GM12878 (cell line): ENCODE measurements around the gene PRSS27. TPM values are rescaled to one million over a fixed set of nuclear protein-coding genes. Genes with fewer than 3 reads are reported as not detected.

Source experiments
- CBX5 ChIP-seq: sonication (generic); IDR thresholded peaks from 2 replicates; pipeline ENCODE4 v1.6.1; 2016; ENCODE audit warnings: low read depth, moderate library complexity, mild to moderate bottlenecking, inconsistent platforms
- IKZF2 ChIP-seq, 2 experiments: fragments of 450-650 bp; IDR thresholded peaks; 2 replicates each; pipeline ENCODE4 v1.6.1; 2017; ENCODE audit warnings: mild to moderate bottlenecking in 2 of 2, moderate library complexity in 2 of 2
- JUNB ChIP-seq: IDR thresholded peaks from 2 replicates; pipeline ENCODE4 v1.6.1; 2016; ENCODE audit warnings: antibody characterized with exemption, mild to moderate bottlenecking
- KAT2A ChIP-seq: conservative IDR thresholded peaks from 2 replicates; pipeline ENCODE4 v1.6.1; 2011; ENCODE audit warnings: low read depth, low read length; ENCODE audit not compliant: control insufficient read depth
- KDM1A ChIP-seq: fragments of 200-600 bp; sonication (generic); IDR thresholded peaks from 2 replicates; pipeline ENCODE4 v1.6.1; 2016; ENCODE audit warnings: borderline replicate concordance
- NFYB ChIP-seq: IDR thresholded peaks from 2 replicates; pipeline ENCODE4 v1.6.1; 2011; ENCODE audit warnings: low read depth, mild to moderate bottlenecking, low read length, improper control_type of control experiment, moderate library complexity; ENCODE audit not compliant: insufficient read depth
- NR2C1 ChIP-seq: fragments of 450-650 bp; IDR thresholded peaks from 2 replicates; pipeline ENCODE4 v1.6.1; 2017; ENCODE audit warnings: antibody characterized with exemption, mild to moderate bottlenecking, moderate library complexity
- NR2C2 ChIP-seq: IDR thresholded peaks from 2 replicates; pipeline ENCODE4 v1.6.1; 2011; ENCODE audit warnings: borderline replicate concordance, low read depth; ENCODE audit not compliant: control insufficient read depth, insufficient read length
- PML ChIP-seq: IDR thresholded peaks from 2 replicates; pipeline ENCODE4 v1.6.1; 2012; ENCODE audit warnings: low read length, inconsistent platforms
- RAD51 ChIP-seq: fragments of 450-650 bp; IDR thresholded peaks from 2 replicates; pipeline ENCODE4 v1.6.1; 2016; ENCODE audit warnings: moderate library complexity, mild to moderate bottlenecking, inconsistent platforms
- RB1 ChIP-seq: fragments of 450-650 bp; formaldehyde crosslinking; IDR thresholded peaks from 2 replicates; pipeline ENCODE4 v1.6.1; 2017; ENCODE audit warnings: mild to moderate bottlenecking, borderline replicate concordance
- RCOR1 ChIP-seq: conservative IDR thresholded peaks from 2 replicates; pipeline ENCODE4 v1.6.1; 2012; ENCODE audit warnings: low read depth, low read length, improper control_type of control experiment
- RUNX3 ChIP-seq: IDR thresholded peaks from 2 replicates; pipeline ENCODE4 v1.6.1; 2012; ENCODE audit warnings: low read length, inconsistent platforms
- SIN3A ChIP-seq: IDR thresholded peaks from 2 replicates; pipeline ENCODE4 v1.6.1; 2012; ENCODE audit warnings: low read depth, low read length, improper control_type of control experiment
- SIX5 ChIP-seq: IDR thresholded peaks from 2 replicates; pipeline ENCODE4 v1.6.1; 2011; ENCODE audit warnings: mild to moderate bottlenecking, low read depth, low read length, moderate library complexity; ENCODE audit not compliant: severe bottlenecking
- SMAD5 ChIP-seq: IDR thresholded peaks from 2 replicates; pipeline ENCODE4 v1.6.1; 2016; ENCODE audit warnings: antibody characterized with exemption, low read depth
- TBL1XR1 ChIP-seq: IDR thresholded peaks from 2 replicates; pipeline ENCODE4 v1.6.1; 2012; ENCODE audit warnings: low read depth, low read length, improper control_type of control experiment
- TCF7 ChIP-seq: IDR thresholded peaks from 2 replicates; pipeline ENCODE4 v1.6.1; 2014; ENCODE audit warnings: antibody characterized with exemption, borderline replicate concordance
- ZNF24 ChIP-seq: fragments of 450-650 bp; IDR thresholded peaks from 2 replicates; pipeline ENCODE4 v1.6.1; 2017; ENCODE audit warnings: antibody characterized with exemption, mild to moderate bottlenecking
- ZNF274 ChIP-seq: IDR thresholded peaks from one replicate; pipeline ENCODE4 v1.8.0; 2011; ENCODE audit not compliant: insufficient read length, insufficient read depth
- ZNF622 ChIP-seq: fragments of 450-650 bp; IDR thresholded peaks from 2 replicates; pipeline ENCODE4 v1.6.1; 2017; ENCODE audit warnings: mild to moderate bottlenecking, inconsistent platforms
- polyA plus RNA-seq, 11 experiments: library from polyadenylated mRNA; depleted of rRNA in 4 of 11; unstranded in 6 of 11; stranded (reverse) in 5 of 11; fragments of >200 nt; fragmentation: Nextera tagmentation in 4 of 11; fragmentation: Illumina TruSeq in 1 of 11; extraction: Ambion mirVana in 4 of 11; extraction: Trizol in 1 of 11; gene quantifications; 1 replicate in 1 of 11; 2 replicates in 10 of 11; pipeline versions ENCODE4 v1.2.1 to v1.2.3, GENCODE V29; 2011 to 2016; ENCODE audit warnings: inconsistent platforms in 2 of 11, missing spikeins in 2 of 11, low read depth in 1 of 11
- total RNA-seq, 4 experiments: library from RNA; depleted of rRNA in 3 of 4; stranded (reverse); fragments of >200 nt in 3 of 4; fragmentation: Illumina TruSeq in 1 of 4; extraction: Trizol in 1 of 4; gene quantifications; 2 replicates each; pipeline versions ENCODE4 v1.2.1 to v1.2.3, GENCODE V29; 2013 to 2021
- TF ChIP-seq, protein P1 (sequence below): IDR thresholded peaks from 2 replicates; pipeline ENCODE4 v1.6.1; 2011; ENCODE audit warnings: borderline replicate concordance, low read depth, mild to moderate bottlenecking, moderate library complexity, mixed read lengths, low read length; ENCODE audit not compliant: insufficient read depth; ENCODE audit errors: extremely low read length
- TF ChIP-seq, protein P2 (sequence below): IDR thresholded peaks from 2 replicates; pipeline ENCODE4 v1.6.1; 2011; ENCODE audit warnings: low read depth, low read length, improper control_type of control experiment, borderline replicate concordance
- TF ChIP-seq, protein P3 (sequence below): IDR thresholded peaks from 2 replicates; pipeline ENCODE4 v1.6.1; 2012; ENCODE audit warnings: improper control_type of control experiment, low read depth, low read length; ENCODE audit not compliant: insufficient replicate concordance

The PRSS27 gene
- total and polyA plus RNA-seq, 10 of the 15 experiments (the other 5 are each of a cell fraction or from before 2014, with no cell fraction given), result 0.18 to 1.8 (median 0.51) TPM; not detected in 2

DNA sequence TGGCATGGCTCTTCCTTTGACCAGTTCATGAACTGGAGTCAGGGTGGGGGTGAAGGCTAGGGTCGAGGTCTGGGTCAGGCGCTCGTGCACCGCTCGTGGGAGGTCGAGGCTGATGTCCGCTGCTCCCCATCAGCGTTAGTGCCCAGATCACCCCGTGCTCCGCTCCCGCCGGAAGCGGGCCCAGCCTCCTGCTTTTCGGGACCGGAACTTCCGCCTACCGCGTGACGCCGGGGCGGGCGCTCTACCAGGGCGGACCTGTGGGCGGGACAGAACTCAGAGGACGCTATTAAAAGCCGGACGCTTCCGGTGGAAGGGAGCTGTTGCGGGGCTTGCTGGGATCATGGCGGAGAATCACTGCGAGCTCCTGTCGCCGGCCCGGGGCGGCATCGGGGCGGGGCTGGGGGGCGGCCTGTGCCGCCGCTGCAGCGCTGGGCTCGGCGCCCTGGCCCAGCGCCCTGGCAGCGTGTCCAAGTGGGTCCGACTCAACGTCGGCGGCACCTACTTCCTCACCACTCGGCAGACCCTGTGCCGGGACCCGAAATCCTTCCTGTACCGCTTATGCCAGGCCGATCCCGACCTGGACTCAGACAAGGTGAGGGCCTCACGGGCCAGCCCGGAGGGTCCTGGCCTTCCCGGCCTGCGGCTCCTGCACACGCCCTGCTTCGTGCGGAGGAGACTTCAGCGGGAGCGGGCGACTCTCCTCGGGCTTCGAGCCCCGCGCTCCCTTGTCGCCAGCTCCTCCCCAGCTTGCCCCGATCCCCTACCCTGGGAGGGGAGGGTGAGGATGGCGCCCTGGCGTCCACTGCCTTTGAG lies 37.6 kb downstream of the PRSS27 start, which contains the start of gene KCTD5 (continued):
- TF ChIP-seq RB1 (0 out of 2 replicates have a peak, but pooled peaks have one; percentile 94), IKZF2 (IDR thresholded peaks at IDR 0.05) (no peak; a peak in 1 of 4 replicates), TBL1XR1 (no peak; the same call in 1 of the 2 replicates), SIN3A (peak; percentile 48; the same call in 1 of the 2 replicates), KDM1A (no peak), RAD51 (peak; percentile 84; the same call in 1 of the 2 replicates), RCOR1 (0 out of 2 replicates have a peak, but pooled peaks have one; percentile 33), KAT2A (no peak), CBX5 (peak; percentile 88), SIX5 (peak; percentile 78), ZNF622 (no peak), PML (peak; percentile 91), JUNB (no peak), RUNX3 (peak; percentile 86), NR2C1 (peak; percentile 73), TCF7 (no peak), ZNF274 (no peak), ZNF24 (peak; percentile 73), NR2C2 (no peak), SMAD5 (peak; percentile 81; the same call in 1 of the 2 replicates), NFYB (no peak)
- TF ChIP-seq, protein P1, sequence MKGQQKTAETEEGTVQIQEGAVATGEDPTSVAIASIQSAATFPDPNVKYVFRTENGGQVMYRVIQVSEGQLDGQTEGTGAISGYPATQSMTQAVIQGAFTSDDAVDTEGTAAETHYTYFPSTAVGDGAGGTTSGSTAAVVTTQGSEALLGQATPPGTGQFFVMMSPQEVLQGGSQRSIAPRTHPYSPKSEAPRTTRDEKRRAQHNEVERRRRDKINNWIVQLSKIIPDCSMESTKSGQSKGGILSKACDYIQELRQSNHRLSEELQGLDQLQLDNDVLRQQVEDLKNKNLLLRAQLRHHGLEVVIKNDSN, result peak; percentile 88
- TF ChIP-seq, protein P2, sequence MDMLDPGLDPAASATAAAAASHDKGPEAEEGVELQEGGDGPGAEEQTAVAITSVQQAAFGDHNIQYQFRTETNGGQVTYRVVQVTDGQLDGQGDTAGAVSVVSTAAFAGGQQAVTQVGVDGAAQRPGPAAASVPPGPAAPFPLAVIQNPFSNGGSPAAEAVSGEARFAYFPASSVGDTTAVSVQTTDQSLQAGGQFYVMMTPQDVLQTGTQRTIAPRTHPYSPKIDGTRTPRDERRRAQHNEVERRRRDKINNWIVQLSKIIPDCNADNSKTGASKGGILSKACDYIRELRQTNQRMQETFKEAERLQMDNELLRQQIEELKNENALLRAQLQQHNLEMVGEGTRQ, result peak; percentile 81
- TF ChIP-seq, protein P3, sequence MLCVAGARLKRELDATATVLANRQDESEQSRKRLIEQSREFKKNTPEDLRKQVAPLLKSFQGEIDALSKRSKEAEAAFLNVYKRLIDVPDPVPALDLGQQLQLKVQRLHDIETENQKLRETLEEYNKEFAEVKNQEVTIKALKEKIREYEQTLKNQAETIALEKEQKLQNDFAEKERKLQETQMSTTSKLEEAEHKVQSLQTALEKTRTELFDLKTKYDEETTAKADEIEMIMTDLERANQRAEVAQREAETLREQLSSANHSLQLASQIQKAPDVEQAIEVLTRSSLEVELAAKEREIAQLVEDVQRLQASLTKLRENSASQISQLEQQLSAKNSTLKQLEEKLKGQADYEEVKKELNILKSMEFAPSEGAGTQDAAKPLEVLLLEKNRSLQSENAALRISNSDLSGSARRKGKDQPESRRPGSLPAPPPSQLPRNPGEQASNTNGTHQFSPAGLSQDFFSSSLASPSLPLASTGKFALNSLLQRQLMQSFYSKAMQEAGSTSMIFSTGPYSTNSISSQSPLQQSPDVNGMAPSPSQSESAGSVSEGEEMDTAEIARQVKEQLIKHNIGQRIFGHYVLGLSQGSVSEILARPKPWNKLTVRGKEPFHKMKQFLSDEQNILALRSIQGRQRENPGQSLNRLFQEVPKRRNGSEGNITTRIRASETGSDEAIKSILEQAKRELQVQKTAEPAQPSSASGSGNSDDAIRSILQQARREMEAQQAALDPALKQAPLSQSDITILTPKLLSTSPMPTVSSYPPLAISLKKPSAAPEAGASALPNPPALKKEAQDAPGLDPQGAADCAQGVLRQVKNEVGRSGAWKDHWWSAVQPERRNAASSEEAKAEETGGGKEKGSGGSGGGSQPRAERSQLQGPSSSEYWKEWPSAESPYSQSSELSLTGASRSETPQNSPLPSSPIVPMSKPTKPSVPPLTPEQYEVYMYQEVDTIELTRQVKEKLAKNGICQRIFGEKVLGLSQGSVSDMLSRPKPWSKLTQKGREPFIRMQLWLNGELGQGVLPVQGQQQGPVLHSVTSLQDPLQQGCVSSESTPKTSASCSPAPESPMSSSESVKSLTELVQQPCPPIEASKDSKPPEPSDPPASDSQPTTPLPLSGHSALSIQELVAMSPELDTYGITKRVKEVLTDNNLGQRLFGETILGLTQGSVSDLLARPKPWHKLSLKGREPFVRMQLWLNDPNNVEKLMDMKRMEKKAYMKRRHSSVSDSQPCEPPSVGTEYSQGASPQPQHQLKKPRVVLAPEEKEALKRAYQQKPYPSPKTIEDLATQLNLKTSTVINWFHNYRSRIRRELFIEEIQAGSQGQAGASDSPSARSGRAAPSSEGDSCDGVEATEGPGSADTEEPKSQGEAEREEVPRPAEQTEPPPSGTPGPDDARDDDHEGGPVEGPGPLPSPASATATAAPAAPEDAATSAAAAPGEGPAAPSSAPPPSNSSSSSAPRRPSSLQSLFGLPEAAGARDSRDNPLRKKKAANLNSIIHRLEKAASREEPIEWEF, result no peak
